Hippocampal formation (tissue), 2 donors: ENCODE measurements around the gene CARF.
A peak's percentile ranks its signal among the peaks of the same experiment; 100 is the strongest.

Source experiments
- DNase-seq, 2 donors: peaks; one replicate each; lab custom pipeline; 2025; lab: John Stamatoyannopoulos, UW

CARF gene

GRCh38 chr2:203018181-203018580 is 106.1 kb downstream of the CARF start:
- DNase-seq: peak in 1 of 2 donors; percentile 35

- DNase-seq: peak in 1 of 2 donors; percentile 12
Measured at GRCh38 chr2:203019142-203019541, 107.1 kb downstream of the CARF start.

GRCh38 chr2:203021991-203022390 is 109.9 kb downstream of the CARF start:
- DNase-seq: no peak

- DNase-seq: no peak
Measured at GRCh38 chr2:203022751-203023150, 110.7 kb downstream of the CARF start.

GRCh38 chr2:203025592-203025991 is 113.5 kb downstream of the CARF start:
- DNase-seq: no peak

- DNase-seq: no peak
Measured at GRCh38 chr2:203030545-203030944, 118.5 kb downstream of the CARF start.

- no peak for DNase-seq
Measured at GRCh38 chr2:203030991-203031390, 118.9 kb downstream of the CARF start.

GRCh38 chr2:203033395-203033794 is 121.3 kb downstream of the CARF start:
- DNase-seq: no peak

GRCh38 chr2:203035879-203036470 is 123.9 kb downstream of the CARF start:
- no peak for DNase-seq
